ENCODE results near the gene PSMA3. TPM values are rescaled to one million over a fixed set of nuclear protein-coding genes. Genes with fewer than 3 reads are reported as not detected.
A peak's percentile ranks its signal among the peaks of the same experiment; 100 is the strongest.

PSMA3 gene
- polyA plus RNA-seq (2013, experiment 1 of 2) = 142 TPM
- 195 TPM for polyA plus RNA-seq (2013, experiment 2 of 2)

GRCh38 chr14:58244556-58245387 lies at the start of gene PSMA3:
PSMA3 (plus strand) TSS chr14:58244843; CDS start chr14:58244921, 78 bp downstream.
- H3K27ac ChIP-seq (ENCODE audit: low read depth, low read length, severe bottlenecking) = peak within 1 kb of the TSS; percentile 96
- peaks cover 9% of the 10 kb centered on the region for H3K4me1 ChIP-seq (ENCODE audit: control insufficient read depth, insufficient read depth, low read length, poor library complexity, severe bottlenecking)
- peaks cover 24% of the 10 kb centered on the region for H3K36me3 ChIP-seq (ENCODE audit: control insufficient read depth, insufficient read depth, low read length)
- H3K4me3 ChIP-seq (ENCODE audit: extremely low read depth, insufficient read depth, low read length, poor library complexity, severe bottlenecking) = peak within 1 kb of the TSS; percentile 83
- WGBS, 2 experiments (ENCODE audit: insufficient coverage in 2 of 2) = 0% methylated on average over 25 to 47 of the region's 50 CpGs
- no peaks in the 10 kb centered on the region for H3K9me3 ChIP-seq (ENCODE audit: control insufficient read depth, low read length)

GRCh38 chr14:58196198-58196597 lies 48.4 kb upstream of the PSMA3 start:
- Histone ChIP-seq H3K9me3 (ENCODE audit: control insufficient read depth, low read length) (no peaks in the 10 kb centered on the region), H3K4me3 (ENCODE audit: extremely low read depth, insufficient read depth, low read length, poor library complexity, severe bottlenecking) (no peak overlapping the region), H3K27ac (ENCODE audit: low read depth, low read length, severe bottlenecking) (no peak overlapping the region), H3K36me3 (ENCODE audit: control insufficient read depth, insufficient read depth, low read length) (no peaks in the 10 kb centered on the region), H3K4me1 (ENCODE audit: control insufficient read depth, insufficient read depth, low read length, poor library complexity, severe bottlenecking) (peaks cover 4% of the 10 kb centered on the region)
- no CpG with 5 or more reads among the region's 1 CpG for WGBS, 2 experiments (ENCODE audit: insufficient coverage in 2 of 2)

- 84% methylated on average over 3 of the region's 5 CpGs; no CpG with 5 or more reads in 1 of the 2 experiments for WGBS, 2 experiments (ENCODE audit: insufficient coverage in 2 of 2)
- Histone ChIP-seq H3K4me1 (ENCODE audit: control insufficient read depth, insufficient read depth, low read length, poor library complexity, severe bottlenecking) (no peaks in the 10 kb centered on the region), H3K9me3 (ENCODE audit: control insufficient read depth, low read length) (no peaks in the 10 kb centered on the region), H3K4me3 (ENCODE audit: extremely low read depth, insufficient read depth, low read length, poor library complexity, severe bottlenecking) (no peak overlapping the region), H3K27ac (ENCODE audit: low read depth, low read length, severe bottlenecking) (no peak overlapping the region), H3K36me3 (ENCODE audit: control insufficient read depth, insufficient read depth, low read length) (peaks cover 4% of the 10 kb centered on the region)
Observed at GRCh38 chr14:58198086-58198485, 46.6 kb upstream of the PSMA3 start.

GRCh38 chr14:58199726-58200479 lies 44.7 kb upstream of the PSMA3 start, which contains the start of gene ACTR10:
ACTR10 (plus strand) TSS chr14:58200149; CDS start chr14:58200218, 69 bp downstream.
- Histone ChIP-seq H3K9me3 (ENCODE audit: control insufficient read depth, low read length) (no peaks in the 10 kb centered on the region), H3K4me3 (ENCODE audit: extremely low read depth, insufficient read depth, low read length, poor library complexity, severe bottlenecking) (peak within 1 kb of the TSS; percentile 87), H3K4me1 (ENCODE audit: control insufficient read depth, insufficient read depth, low read length, poor library complexity, severe bottlenecking) (no peaks in the 10 kb centered on the region), H3K36me3 (ENCODE audit: control insufficient read depth, insufficient read depth, low read length) (peaks cover 19% of the 10 kb centered on the region), H3K27ac (ENCODE audit: low read depth, low read length, severe bottlenecking) (peak within 1 kb of the TSS; percentile 98)
- 0 to 1% methylated on average over 34 to 56 of the region's 78 CpGs for whole genome bisulfite sequencing, 2 experiments (ENCODE audit: insufficient coverage in 2 of 2)

GRCh38 chr14:58200480-58200841 lies 44.2 kb upstream of the PSMA3 start:
- 0 to 4% methylated on average over 7 of the region's 11 CpGs for WGBS, 2 experiments (ENCODE audit: insufficient coverage in 2 of 2)
- Histone ChIP-seq H3K9me3 (ENCODE audit: control insufficient read depth, low read length) (no peaks in the 10 kb centered on the region), H3K4me1 (ENCODE audit: control insufficient read depth, insufficient read depth, low read length, poor library complexity, severe bottlenecking) (no peaks in the 10 kb centered on the region), H3K27ac (ENCODE audit: low read depth, low read length, severe bottlenecking) (peak overlapping the region; percentile 98), H3K4me3 (ENCODE audit: extremely low read depth, insufficient read depth, low read length, poor library complexity, severe bottlenecking) (peak overlapping the region; percentile 87), H3K36me3 (ENCODE audit: control insufficient read depth, insufficient read depth, low read length) (peaks cover 20% of the 10 kb centered on the region)

GRCh38 chr14:58200846-58201245 lies 43.8 kb upstream of the PSMA3 start:
- no CpG with 5 or more reads among the region's 2 CpGs for WGBS, 2 experiments (ENCODE audit: insufficient coverage in 2 of 2)
- peaks cover 24% of the 10 kb centered on the region for H3K36me3 ChIP-seq (ENCODE audit: control insufficient read depth, insufficient read depth, low read length)
- H3K4me3 ChIP-seq (ENCODE audit: extremely low read depth, insufficient read depth, low read length, poor library complexity, severe bottlenecking) = peak overlapping the region; percentile 87
- H3K9me3 ChIP-seq (ENCODE audit: control insufficient read depth, low read length) = no peaks in the 10 kb centered on the region
- H3K27ac ChIP-seq (ENCODE audit: low read depth, low read length, severe bottlenecking) = peak overlapping the region; percentile 98
- no peaks in the 10 kb centered on the region for H3K4me1 ChIP-seq (ENCODE audit: control insufficient read depth, insufficient read depth, low read length, poor library complexity, severe bottlenecking)

- no peaks in the 10 kb centered on the region for H3K9me3 ChIP-seq (ENCODE audit: control insufficient read depth, low read length)
- H3K4me3 ChIP-seq (ENCODE audit: extremely low read depth, insufficient read depth, low read length, poor library complexity, severe bottlenecking) = no peak overlapping the region
- peaks cover 56% of the 10 kb centered on the region for H3K36me3 ChIP-seq (ENCODE audit: control insufficient read depth, insufficient read depth, low read length)
- peaks cover 10% of the 10 kb centered on the region for H3K4me1 ChIP-seq (ENCODE audit: control insufficient read depth, insufficient read depth, low read length, poor library complexity, severe bottlenecking)
- no peak overlapping the region for H3K27ac ChIP-seq (ENCODE audit: low read depth, low read length, severe bottlenecking)
Observed at GRCh38 chr14:58213176-58213575, 31.5 kb upstream of the PSMA3 start.

GRCh38 chr14:58215191-58215914 lies 29.3 kb upstream of the PSMA3 start:
- WGBS, 2 experiments (ENCODE audit: insufficient coverage in 2 of 2) = no CpG with 5 or more reads among the region's 2 CpGs
- H3K27ac ChIP-seq (ENCODE audit: low read depth, low read length, severe bottlenecking) = no peak overlapping the region
- peaks cover 50% of the 10 kb centered on the region for H3K36me3 ChIP-seq (ENCODE audit: control insufficient read depth, insufficient read depth, low read length)
- no peaks in the 10 kb centered on the region for H3K9me3 ChIP-seq (ENCODE audit: control insufficient read depth, low read length)
- no peak overlapping the region for H3K4me3 ChIP-seq (ENCODE audit: extremely low read depth, insufficient read depth, low read length, poor library complexity, severe bottlenecking)
- peaks cover 10% of the 10 kb centered on the region for H3K4me1 ChIP-seq (ENCODE audit: control insufficient read depth, insufficient read depth, low read length, poor library complexity, severe bottlenecking)

- WGBS, 2 experiments (ENCODE audit: insufficient coverage in 2 of 2) = 92 to 100% methylated on average over 2 of the region's 2 CpGs
- H3K36me3 ChIP-seq (ENCODE audit: control insufficient read depth, insufficient read depth, low read length) = peaks cover 48% of the 10 kb centered on the region
- no peaks in the 10 kb centered on the region for H3K9me3 ChIP-seq (ENCODE audit: control insufficient read depth, low read length)
- H3K4me3 ChIP-seq (ENCODE audit: extremely low read depth, insufficient read depth, low read length, poor library complexity, severe bottlenecking) = no peak overlapping the region
- peaks cover 10% of the 10 kb centered on the region for H3K4me1 ChIP-seq (ENCODE audit: control insufficient read depth, insufficient read depth, low read length, poor library complexity, severe bottlenecking)
- peak overlapping the region; percentile 17 for H3K27ac ChIP-seq (ENCODE audit: low read depth, low read length, severe bottlenecking)
Observed at GRCh38 chr14:58216544-58216943, 28.1 kb upstream of the PSMA3 start.

GRCh38 chr14:58227096-58227819 lies 17.4 kb upstream of the PSMA3 start:
- Histone ChIP-seq H3K36me3 (ENCODE audit: control insufficient read depth, insufficient read depth, low read length) (peaks cover 43% of the 10 kb centered on the region), H3K27ac (ENCODE audit: low read depth, low read length, severe bottlenecking) (no peak overlapping the region), H3K9me3 (ENCODE audit: control insufficient read depth, low read length) (no peaks in the 10 kb centered on the region), H3K4me1 (ENCODE audit: control insufficient read depth, insufficient read depth, low read length, poor library complexity, severe bottlenecking) (no peaks in the 10 kb centered on the region), H3K4me3 (ENCODE audit: extremely low read depth, insufficient read depth, low read length, poor library complexity, severe bottlenecking) (no peak overlapping the region)
- 97 to 100% methylated on average over 5 of the region's 5 CpGs for WGBS, 2 experiments (ENCODE audit: insufficient coverage in 2 of 2)
